Mucosa of stomach (tissue), 1 donor: ENCODE data around the gene LAMTOR3.

Source experiments
- H3K27me3 ChIP-seq: one replicate; pipeline ENCODE4 v1.7.0; 2013; ENCODE audit warnings: mild to moderate bottlenecking, low read length; ENCODE audit not compliant: control insufficient read depth, insufficient read depth
- H3K36me3 ChIP-seq: one replicate; pipeline ENCODE4 v1.7.0; 2013; ENCODE audit warnings: low read length; ENCODE audit not compliant: control insufficient read depth, insufficient read depth
- H3K4me1 ChIP-seq: one replicate; pipeline ENCODE4 v1.7.0; 2013; ENCODE audit warnings: mild to moderate bottlenecking, low read length; ENCODE audit not compliant: control insufficient read depth, insufficient read depth
- H3K4me3 ChIP-seq: one replicate; pipeline ENCODE4 v1.7.0; 2013; ENCODE audit warnings: low read length
- H3K9ac ChIP-seq: one replicate; pipeline ENCODE4 v1.7.0; 2013; ENCODE audit warnings: mild to moderate bottlenecking, low read length, moderate library complexity
- H3K9me3 ChIP-seq: one replicate; pipeline ENCODE4 v1.7.0; 2013; ENCODE audit warnings: mild to moderate bottlenecking, low read length, moderate library complexity; ENCODE audit not compliant: control insufficient read depth
- donor health status: Pancreatic carcinoma.

LAMTOR3 gene

GRCh38 chr4:99860521-99860920 lies 33.7 kb downstream of the LAMTOR3 start:
- H3K27me3 ChIP-seq = no peaks in the 10 kb centered on the region
- H3K9me3 ChIP-seq = no peaks in the 10 kb centered on the region
- H3K4me1 ChIP-seq = no peaks in the 10 kb centered on the region
- no peaks in the 10 kb centered on the region for H3K36me3 ChIP-seq
- H3K9ac ChIP-seq = no peak overlapping the region
- H3K4me3 ChIP-seq = no peak overlapping the region

DNA sequence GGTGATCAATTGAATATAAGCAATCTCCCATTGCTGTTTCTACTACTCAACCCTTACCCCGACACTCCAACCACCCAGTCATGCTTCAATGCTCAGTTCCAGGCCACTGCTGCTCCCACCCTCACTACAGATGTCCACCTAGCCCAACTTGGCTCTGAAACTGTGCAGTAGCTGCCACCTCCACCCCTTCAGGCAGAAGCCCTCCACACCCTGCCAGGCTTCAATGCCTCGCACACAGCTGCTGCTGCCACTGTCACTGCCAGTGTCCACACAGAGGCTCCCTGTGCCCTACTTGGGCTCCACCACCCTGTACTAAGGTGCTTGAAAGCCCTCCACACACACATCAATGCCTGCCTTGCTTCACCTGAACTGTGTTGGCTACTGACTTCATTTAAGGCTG lies 34.6 kb downstream of the LAMTOR3 start:
- Histone ChIP-seq H3K9ac (no peak overlapping the region), H3K27me3 (no peaks in the 10 kb centered on the region), H3K4me1 (no peaks in the 10 kb centered on the region), H3K4me3 (no peak overlapping the region), H3K36me3 (no peaks in the 10 kb centered on the region), H3K9me3 (no peaks in the 10 kb centered on the region)

DNA sequence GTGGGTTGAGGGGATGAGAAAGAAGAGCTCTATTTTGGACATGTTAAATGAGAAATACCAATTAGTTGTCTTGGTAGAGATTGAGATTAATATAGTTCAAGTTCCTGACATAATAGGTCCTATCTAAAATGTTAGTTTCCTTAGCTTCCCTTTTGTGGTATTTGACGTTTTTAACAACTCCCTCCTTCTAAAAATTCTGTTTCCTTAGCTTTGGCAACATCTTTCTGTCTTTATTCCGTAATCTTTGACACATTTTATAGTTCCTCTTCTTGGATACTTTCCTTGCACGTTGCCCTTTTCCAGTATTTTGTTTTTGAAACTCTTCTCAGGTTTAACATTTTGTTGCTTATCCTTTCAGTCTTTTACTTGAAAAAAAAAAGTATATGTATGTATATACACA lies 36.9 kb downstream of the LAMTOR3 start:
- Histone ChIP-seq H3K4me3 (no peak overlapping the region), H3K4me1 (no peaks in the 10 kb centered on the region), H3K36me3 (no peaks in the 10 kb centered on the region), H3K9me3 (no peaks in the 10 kb centered on the region), H3K9ac (no peak overlapping the region), H3K27me3 (no peaks in the 10 kb centered on the region)

- no peaks in the 10 kb centered on the region for H3K9me3 ChIP-seq
- no peaks in the 10 kb centered on the region for H3K36me3 ChIP-seq
- no peaks in the 10 kb centered on the region for H3K4me1 ChIP-seq
- H3K9ac ChIP-seq = no peak overlapping the region
- H3K27me3 ChIP-seq = no peaks in the 10 kb centered on the region
- H3K4me3 ChIP-seq = no peak overlapping the region
Observed at GRCh38 chr4:99856166-99856565, 38.1 kb downstream of the LAMTOR3 start.

DNA sequence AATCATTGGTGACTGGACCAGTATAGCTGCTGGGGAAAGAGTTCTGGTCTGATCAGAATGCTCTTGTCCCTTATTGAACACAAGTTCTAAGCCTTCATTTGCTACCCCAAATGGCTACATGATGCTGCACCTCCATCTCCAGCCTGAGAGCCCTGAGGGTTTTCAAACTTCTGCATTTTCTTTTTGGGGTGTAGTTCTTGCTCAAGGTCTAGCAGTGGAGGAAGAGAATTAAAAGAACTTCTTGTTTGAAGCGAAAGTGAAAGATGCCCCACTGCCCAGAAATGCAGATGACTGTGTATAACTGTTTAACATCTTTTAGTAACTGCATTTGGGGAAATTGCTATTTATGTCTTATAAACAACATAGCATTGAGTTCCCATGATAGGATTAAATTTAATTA lies 38.5 kb downstream of the LAMTOR3 start:
- Histone ChIP-seq H3K4me3 (no peak overlapping the region), H3K9me3 (no peaks in the 10 kb centered on the region), H3K27me3 (no peaks in the 10 kb centered on the region)

GRCh38 chr4:99853999-99854398 lies 40.2 kb downstream of the LAMTOR3 start:
- no peaks in the 10 kb centered on the region for H3K9me3 ChIP-seq
- no peak overlapping the region for H3K4me3 ChIP-seq
- H3K9ac ChIP-seq = no peak overlapping the region
- no peaks in the 10 kb centered on the region for H3K36me3 ChIP-seq
- no peaks in the 10 kb centered on the region for H3K4me1 ChIP-seq
- no peaks in the 10 kb centered on the region for H3K27me3 ChIP-seq

More for the DNA sequence above, 38.5 kb downstream of the LAMTOR3 start:
- Histone ChIP-seq H3K4me1 (no peaks in the 10 kb centered on the region), H3K36me3 (no peaks in the 10 kb centered on the region), H3K9ac (no peak overlapping the region)

- H3K9me3 ChIP-seq = no peaks in the 10 kb centered on the region
- no peaks in the 10 kb centered on the region for H3K36me3 ChIP-seq
- H3K9ac ChIP-seq = no peak overlapping the region
- no peaks in the 10 kb centered on the region for H3K4me1 ChIP-seq
- no peak overlapping the region for H3K4me3 ChIP-seq
- no peaks in the 10 kb centered on the region for H3K27me3 ChIP-seq
Observed at GRCh38 chr4:99853190-99853589, 41.0 kb downstream of the LAMTOR3 start.

- Histone ChIP-seq H3K9ac (no peak overlapping the region), H3K4me1 (no peaks in the 10 kb centered on the region), H3K27me3 (no peaks in the 10 kb centered on the region), H3K9me3 (no peaks in the 10 kb centered on the region), H3K4me3 (no peak overlapping the region), H3K36me3 (no peaks in the 10 kb centered on the region)
Observed at GRCh38 chr4:99852199-99852749, 42.0 kb downstream of the LAMTOR3 start.

GRCh38 chr4:99848591-99849001 lies 45.6 kb downstream of the LAMTOR3 start:
- Histone ChIP-seq H3K9ac (no peak overlapping the region), H3K4me3 (no peak overlapping the region), H3K36me3 (no peaks in the 10 kb centered on the region), H3K9me3 (no peaks in the 10 kb centered on the region), H3K4me1 (no peaks in the 10 kb centered on the region), H3K27me3 (no peaks in the 10 kb centered on the region)

- Histone ChIP-seq H3K9ac (no peak overlapping the region), H3K27me3 (no peaks in the 10 kb centered on the region), H3K36me3 (no peaks in the 10 kb centered on the region), H3K4me1 (no peaks in the 10 kb centered on the region), H3K9me3 (no peaks in the 10 kb centered on the region), H3K4me3 (no peak overlapping the region)
Observed at GRCh38 chr4:99847362-99847976, 46.8 kb downstream of the LAMTOR3 start.

GRCh38 chr4:99846891-99847290 lies 47.3 kb downstream of the LAMTOR3 start:
- H3K4me1 ChIP-seq = no peaks in the 10 kb centered on the region
- no peak overlapping the region for H3K9ac ChIP-seq
- no peaks in the 10 kb centered on the region for H3K9me3 ChIP-seq
- no peaks in the 10 kb centered on the region for H3K27me3 ChIP-seq
- no peaks in the 10 kb centered on the region for H3K36me3 ChIP-seq
- H3K4me3 ChIP-seq = no peak overlapping the region

GRCh38 chr4:99845708-99846469 lies 48.3 kb downstream of the LAMTOR3 start:
- Histone ChIP-seq H3K36me3 (no peaks in the 10 kb centered on the region), H3K4me1 (no peaks in the 10 kb centered on the region), H3K9me3 (no peaks in the 10 kb centered on the region)

More at GRCh38 chr4:99845708-99846469, 48.3 kb downstream of the LAMTOR3 start:
- H3K27me3 ChIP-seq = no peaks in the 10 kb centered on the region
- H3K9ac ChIP-seq = no peak overlapping the region
- no peak overlapping the region for H3K4me3 ChIP-seq
